RPMI8226 (cell line): ENCODE results near the gene CTNND2.

Experiments
- DNase-seq: peaks from one replicate; pipeline ENCODE4 v3.0.0-alpha.2; 2015

Gene CTNND2

DNA sequence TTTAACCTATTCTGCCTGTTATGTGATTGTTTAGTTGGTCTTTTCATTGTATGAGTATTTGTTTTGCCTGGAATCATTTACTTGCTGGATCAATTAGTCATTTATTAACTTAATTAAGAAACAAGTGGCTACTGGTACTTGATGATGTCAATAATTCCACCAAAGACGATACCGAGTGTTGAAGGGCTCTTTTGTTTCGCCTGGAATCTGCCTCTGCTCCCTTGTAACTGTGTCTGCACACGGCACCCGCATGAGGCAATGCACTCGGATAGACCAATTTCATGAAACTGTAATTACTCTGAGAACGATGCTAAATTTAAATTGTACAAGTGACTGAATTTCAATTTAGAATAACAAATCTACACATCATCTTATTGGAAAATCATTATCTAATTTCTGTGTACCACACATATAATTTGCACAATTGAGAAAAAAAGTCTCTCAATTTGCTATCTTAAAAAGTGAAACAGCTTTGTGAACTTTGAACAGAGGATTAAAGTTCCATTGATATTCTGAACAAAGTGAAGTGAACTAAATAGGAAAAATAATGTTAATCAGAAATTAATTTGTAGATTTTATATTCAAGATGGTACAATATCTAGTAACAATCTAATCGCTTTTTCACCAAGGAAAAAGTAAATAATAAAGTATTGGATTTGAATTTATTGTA, 143.2 kb downstream of the CTNND2 start:
- DNase-seq: no peak

DNA sequence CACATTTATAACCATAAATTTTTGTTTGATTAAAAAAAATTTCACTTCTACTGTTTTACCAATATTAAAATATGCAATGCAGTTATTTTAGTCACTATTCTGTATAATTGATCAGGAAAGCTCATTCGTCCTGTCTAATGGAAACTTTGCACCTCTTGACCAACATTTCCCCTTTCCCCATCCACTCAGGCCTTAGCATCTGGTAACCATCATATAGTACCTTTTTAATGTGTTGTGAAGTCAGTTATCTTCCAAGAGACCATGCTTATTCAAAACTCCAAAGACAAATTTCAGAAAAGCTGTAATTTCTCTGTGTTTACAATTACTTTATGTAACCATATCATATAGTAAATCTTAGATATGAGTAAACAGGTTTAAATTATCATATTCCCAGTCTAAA, 145.9 kb downstream of the CTNND2 start:
- DNase-seq: no peak

DNA sequence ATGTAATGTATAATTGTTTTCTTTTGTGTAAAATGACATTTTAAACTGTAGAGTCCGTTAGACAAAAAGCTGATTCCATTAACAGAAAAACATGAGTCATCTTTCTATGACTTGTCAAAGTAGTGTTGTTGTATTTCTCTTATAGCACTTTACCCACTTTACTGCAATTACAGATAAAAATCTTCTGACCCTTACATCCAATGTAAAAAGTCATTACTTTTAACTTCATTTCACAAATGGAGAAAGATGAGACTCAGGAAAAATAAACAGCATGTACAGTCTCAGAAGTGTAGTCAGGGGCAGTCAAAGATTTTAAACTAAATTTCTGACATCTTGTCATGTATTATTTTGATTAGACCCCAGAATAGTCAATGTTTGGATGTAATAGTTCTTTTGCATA, 146.6 kb downstream of the CTNND2 start:
- DNase-seq: no peak

DNA sequence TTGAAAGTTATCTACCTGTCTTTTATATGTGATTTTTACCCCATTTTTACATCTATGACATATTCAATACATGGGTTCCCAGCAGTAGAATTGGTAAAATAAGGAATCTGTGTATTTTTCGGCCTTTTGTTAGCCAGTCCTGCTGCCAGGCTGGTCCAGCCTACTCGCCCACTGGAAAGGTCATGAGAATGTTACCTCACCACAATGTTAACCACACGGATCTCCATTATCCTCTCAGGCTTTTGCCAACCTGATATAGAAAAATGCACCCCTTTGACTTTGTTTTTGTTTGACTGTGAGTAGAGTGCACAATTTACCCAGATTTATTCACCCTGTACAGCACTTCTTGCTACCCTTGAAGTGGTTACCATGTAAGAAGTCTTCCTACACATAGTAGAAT, 167.2 kb downstream of the CTNND2 start:
- no peak for DNase-seq

DNA sequence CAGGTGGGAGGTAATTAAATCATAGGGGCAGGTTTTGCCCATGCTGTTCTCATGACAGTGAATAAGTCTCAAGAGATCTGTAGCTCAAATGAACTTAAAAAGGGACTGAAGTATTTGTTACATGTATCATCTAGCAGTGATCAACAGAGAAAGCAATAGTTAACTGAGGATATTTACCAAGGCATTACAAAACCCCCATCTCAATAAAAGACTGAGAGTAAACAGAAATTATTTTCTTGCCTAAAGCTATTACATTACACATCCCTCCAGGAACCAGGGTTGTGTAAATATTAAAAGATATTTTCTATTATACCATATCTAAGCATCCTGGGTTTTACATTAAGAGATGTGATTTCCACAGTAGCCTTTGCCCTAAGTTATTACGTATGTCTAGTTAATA, 169.9 kb downstream of the CTNND2 start:
- no peak for DNase-seq

DNA sequence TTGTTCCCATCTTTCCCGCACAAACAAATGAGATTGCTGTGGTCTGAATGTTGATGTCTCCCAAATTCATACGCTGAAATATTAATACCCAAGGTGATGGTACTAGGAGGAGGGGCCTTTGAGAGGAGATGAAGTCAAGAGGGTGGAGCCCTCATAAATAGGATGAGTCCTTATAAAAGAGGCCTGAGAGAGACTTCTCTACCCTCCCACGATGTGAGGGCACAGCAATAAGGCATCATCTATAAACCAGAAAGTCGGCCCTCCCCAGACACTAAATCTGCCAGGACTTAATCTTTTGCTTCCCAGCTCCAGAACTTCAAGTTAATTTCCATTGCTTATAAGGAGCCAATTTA, 170.4 kb downstream of the CTNND2 start:
- DNase-seq: no peak

DNA sequence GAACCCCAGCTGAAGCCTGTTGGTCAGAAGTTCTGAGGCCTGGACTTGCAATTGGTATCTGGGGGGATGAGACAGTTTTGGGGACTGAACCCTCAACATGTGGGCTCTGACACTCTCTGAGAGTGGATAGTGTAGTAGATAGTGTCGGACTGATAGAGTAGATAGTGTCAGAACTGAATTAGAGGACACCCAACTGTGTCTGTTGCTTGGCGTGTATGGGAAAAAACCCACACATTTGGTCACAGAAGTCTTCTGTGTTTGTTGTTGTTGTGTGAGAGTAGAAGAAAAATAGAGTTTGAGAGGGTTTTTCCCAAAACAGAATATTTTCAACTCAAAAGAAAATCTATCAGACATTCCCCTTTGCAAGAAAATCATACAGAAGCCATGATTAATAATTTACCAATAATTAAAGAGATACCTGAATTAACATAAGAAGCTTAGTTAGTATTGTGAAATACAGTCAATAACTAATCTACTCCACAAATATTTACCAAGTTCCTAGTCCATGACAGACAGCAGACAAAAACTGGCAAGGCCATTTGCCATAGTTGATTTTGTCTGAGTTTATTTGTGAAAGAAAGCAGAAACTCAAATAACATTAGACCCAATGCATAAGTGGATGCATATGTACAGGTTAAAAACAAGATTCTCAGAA, 170.9 kb downstream of the CTNND2 start:
- no peak for DNase-seq

DNA sequence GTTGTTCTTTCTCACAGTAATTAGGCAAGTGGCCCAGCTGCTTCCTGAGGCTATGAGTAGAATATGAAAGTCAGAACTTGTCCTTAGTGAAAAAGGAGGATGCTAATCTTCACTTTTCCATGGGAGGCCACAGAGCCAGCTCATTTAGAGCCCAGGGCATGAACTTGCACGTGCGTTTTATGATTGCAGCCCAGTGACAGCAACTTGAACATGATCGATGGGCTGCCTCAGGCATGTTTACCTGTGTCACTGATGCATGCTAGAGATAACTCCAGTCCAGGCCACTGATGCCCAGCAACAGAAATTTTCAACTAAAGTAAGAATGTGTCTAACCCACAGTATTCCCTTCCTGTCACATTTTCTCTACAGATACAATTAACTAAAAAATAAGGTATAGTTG, 179.3 kb downstream of the CTNND2 start:
- no peak for DNase-seq

DNA sequence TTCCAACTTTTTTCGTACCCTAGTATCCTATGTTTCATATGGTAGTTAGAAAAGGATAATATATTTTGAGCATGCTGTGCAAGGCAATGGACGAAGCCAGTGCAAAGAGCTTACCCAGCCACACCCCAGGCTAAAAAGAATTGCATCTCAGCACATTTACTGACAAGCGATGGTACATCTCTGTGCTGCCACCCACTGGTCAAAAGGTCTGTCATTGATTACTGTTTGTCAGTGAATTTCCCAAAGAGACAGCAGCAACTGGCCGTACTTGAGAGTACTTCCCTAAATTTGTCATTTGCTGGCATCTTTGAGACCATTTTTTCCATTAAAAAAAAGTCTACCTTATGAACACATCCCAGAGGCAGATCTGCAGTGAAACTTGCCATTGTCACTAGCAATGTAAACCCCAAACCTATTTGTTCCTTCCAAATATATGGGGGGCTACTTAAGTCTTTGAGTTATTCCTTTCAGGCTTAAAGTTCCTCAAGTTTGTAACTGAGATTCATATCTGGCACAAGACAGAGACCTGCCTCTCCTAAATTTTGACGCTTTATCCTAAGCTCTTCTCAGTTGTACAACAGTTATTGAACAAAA, 184.3 kb downstream of the CTNND2 start:
- peak; percentile 63 for DNase-seq

DNA sequence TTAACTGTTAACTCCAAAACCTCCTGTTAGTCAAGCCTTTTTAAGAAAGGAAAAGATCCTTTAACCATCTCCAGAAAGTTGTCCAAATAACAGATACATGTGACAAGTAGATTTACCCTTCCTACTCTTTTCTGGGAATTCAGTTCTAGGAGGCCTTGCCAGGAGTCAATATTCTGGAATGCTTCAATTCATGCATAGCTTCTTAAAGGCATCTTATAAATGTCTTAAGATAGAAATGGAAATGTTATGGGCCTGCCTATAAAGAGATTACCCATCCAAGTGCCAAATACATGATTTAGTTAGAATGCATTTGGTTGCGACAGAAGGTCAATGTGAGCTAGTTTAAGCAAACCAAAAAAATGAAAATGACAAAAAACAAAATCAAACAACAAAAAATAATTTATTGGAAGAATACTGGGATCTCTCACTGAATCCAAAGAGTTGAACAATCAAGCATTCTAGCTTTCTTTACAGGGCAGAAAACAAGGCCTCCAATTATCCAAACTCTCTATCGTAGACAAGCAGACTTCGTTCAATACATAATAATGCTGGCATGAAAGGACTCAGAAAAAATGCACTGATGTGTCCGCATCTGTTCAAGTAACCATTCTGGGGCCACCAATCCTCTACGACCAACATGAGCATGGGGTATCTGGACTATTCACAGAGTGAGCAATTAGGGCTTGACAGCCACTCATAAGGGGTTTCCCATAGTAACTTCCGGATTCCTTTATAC, 188.6 kb downstream of the CTNND2 start:
- DNase-seq: no peak

DNA sequence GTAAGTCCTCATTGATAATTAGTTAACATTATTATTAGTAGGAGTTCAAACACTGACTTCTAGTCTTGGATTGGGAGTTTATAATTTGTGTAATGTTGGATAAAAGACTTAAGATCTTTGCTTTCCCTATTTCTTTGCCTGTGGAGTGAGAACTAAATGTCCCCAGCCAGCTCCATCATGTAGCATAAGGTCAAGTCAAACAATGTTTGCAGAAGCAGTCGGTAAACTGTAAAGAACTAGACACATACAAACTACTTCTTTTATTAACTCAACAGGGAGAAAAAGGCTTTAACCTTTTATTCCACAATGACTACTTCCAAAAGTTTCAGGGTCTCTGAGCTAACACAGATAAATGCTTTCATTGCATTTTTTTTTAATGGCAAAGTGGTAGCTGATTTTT, 192.3 kb downstream of the CTNND2 start:
- DNase-seq: no peak

DNA sequence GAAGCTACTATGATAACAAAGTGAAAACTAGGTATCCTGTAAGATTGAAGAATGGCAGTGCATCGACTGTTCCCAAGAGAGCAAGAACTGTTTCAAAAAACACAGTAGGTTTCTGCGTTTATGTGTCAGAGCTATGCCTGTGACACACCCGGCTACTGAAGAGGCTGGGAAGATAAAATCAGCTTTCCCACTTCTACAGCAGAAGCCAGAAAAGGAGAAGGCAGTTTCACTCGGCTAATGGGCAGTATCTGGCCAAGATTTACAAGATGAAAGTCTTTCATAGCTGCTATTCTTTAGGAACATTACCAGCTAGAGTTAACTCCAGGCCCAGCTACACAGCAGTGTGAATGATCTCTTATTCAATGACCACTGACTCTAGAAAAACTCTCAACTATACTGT, 195.2 kb downstream of the CTNND2 start:
- DNase-seq: no peak

DNA sequence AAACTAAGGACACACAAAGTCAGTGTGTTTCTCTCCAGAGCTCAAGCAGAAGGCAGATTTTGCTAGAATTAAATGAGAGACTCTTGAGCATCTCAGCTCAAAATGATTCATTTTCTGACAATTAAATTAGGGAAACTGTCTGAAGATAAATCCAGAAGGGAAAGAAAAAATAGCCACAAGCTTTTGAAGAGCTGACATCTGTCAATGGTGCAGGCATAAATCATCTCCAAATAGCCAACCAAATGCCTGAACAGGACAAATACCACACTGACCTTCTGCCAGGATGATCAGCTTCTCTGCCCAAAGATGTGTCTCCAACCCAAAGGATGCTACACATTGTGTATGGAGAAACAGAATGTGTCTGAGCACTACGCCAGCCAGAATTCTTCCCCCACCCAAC, 199.3 kb downstream of the CTNND2 start:
- no peak for DNase-seq

DNA sequence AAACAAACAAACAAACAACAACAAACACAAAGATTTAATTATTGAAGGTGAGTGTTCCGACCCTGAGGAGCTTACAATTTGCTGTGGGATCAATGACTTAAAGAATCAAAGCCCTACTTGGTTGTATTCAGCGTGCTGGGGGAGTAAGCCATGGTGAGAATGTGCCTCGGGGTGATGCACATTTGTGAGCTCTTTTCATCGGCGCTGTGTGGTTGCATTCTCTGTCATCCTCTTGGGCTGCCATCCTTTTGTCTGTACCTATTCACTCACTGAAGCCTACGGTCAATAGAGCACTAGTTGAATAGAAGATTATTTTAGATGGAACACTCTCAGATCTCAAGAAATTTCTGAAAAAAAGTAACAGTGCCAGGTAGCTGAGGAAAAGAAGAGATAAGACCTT, 203.9 kb downstream of the CTNND2 start:
- no peak for DNase-seq

DNA sequence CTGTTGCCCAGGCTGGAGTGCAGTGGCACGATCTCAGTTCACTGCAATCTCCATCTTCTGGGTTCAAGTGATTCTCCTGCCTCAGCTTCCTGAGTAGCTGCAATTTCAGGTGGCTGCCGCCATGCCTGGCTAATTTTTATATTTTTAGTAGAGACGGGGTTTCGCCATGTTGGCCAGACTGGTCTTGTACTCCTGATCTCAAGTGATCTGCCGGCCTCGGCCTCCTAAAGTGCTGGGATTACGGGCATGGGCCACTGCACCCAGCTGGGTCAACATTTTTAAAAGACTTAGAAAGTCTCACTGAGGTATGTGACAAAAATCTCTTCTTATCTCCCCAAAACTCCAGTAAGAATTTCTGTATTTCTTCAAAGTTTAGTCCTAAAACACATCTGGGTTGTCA, 211.6 kb downstream of the CTNND2 start:
- DNase-seq: no peak

DNA sequence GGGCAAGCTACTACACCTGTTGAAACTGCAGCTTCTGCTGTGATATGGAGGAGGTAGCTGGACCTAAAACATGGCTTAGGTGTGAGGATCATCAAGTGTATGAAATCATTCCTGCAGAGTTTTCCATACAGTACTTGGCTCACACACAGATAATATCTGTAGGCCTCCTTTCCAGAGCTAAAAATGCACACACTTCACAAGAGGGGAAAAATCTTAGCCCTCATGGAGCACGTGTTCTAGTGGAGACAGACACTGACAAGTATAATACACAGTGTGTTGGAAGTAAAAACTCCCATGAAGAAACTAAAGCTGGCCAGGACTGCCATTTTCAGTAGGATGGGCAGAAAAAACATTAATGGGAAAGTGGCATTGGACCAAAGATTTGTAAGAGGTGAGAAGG, 216.7 kb downstream of the CTNND2 start:
- no peak for DNase-seq

DNA sequence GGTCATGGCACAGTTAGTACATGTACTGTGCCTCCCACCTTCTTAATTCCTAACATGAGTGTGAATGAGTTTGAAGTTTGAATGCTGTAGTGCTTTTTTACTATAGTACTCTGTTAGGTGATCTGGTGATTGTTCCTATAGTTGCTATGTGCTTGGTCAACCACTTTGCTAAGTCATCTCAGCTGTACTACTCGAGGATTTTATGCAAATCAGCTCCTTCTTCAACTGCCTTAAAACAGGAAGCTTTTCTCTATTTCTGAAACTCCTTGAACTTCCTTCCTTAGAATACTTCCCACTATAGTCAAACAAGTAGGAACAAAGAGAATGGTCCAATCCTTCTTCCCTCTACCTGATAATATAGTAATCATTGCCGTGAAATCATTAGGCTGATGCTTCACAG, 219.6 kb downstream of the CTNND2 start:
- DNase-seq: no peak

DNA sequence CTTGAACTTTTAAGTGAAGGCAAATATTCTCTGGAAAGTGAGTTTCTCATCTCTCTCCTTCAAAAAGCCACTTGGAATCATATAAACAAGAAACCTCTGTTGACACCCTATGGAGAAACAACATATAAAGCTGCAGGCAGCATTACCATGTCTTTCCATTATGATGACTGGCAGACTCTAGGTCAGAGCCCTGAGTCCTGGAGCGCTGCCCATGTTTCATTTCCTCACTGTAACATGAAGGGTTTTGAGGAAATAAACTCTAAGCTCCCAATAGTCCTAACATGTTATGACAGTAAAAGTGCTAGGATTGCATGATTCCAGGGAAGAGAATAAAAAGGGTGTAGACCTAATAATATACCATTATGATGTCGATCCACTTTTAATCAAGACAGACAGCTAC, 220.6 kb downstream of the CTNND2 start:
- peak; percentile 60 for DNase-seq

DNA sequence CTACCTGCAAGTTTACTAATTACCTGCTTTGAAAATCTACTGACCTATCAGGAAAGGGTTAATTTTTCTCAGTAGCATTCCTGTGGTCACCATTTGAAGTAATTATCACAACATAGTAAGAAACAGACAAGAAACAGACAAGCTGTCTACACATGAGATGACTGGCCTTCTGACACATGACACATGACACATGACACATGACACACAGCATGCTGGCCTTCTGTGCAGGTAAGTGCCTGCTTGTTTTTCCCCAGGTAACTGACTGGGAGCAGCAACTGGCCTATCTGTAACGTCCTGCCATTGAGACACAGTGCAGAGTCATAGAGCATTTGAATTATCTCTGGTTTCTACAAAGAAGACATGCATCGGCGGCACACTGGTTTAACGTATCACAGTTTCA, 222.4 kb downstream of the CTNND2 start:
- no peak for DNase-seq

DNA sequence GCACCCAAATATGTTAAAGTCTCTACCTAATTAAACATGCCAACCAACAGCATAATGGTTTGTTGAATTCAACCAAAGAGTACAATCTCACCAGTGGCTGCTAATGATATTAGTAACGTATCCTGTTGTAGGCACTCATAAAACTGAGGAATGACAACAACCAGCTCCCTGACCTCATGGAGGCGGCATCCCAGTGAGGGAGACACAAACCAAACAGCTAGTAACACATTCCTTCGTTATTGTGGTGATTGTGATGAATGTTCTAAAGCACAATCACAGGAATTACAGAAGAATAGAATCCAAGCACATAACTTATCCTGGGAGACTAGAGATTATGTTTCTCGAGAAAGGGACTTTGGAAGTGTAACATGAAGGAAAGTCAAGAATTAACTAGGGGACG, 224.6 kb downstream of the CTNND2 start:
- DNase-seq: no peak

DNA sequence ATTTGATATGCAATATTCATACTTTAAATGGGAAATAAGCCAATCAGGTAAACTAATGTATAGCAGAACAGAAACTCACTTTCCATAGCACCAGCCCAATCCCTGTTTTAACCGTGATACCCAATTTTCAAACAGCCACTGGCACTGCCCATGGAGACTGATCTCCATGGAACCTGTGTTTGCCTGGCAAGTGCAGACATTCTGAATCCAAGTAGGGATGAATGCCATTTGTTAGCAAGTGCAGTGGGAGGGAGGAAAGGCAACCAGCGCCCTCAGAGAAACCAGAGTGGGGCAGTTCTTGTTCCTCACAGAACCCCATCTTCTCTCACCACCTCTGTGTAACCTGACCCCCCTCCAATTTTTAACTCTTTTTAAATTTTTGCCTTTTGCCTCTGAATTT, 229.1 kb downstream of the CTNND2 start:
- DNase-seq: no peak

DNA sequence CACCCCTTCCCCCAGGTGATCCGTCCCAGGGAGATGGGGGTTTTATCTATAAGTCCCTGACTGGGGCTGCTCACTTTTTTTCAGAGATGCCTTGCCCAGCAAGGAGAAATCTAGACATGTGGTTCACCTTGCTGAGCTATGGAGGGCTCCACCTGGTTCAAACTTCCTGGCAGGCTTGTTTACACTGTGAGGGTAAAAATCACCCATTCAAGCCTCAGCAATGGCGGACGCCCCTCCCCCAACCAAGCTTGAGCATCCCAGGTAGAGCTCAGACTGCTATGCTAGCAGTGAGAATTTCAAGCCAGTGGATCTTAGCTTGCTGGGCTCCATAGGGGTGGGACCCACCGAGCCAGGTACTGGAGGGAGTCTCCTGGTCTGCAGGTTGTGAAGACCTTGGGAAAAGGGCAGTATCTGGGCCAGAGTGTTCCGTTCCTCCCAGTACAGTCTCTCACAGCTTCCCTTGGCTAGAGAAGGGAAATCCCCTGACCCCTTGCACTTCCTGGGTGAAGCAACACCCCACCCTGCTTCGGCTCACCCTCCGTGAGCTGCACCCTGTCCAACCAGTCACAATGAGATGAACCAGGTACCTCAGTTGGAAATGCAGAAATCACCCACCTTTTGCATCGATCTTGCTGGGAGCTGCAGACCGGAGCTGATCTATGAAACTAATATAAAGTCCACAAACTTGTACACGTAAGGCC, 231.7 kb downstream of the CTNND2 start:
- DNase-seq: no peak

DNA sequence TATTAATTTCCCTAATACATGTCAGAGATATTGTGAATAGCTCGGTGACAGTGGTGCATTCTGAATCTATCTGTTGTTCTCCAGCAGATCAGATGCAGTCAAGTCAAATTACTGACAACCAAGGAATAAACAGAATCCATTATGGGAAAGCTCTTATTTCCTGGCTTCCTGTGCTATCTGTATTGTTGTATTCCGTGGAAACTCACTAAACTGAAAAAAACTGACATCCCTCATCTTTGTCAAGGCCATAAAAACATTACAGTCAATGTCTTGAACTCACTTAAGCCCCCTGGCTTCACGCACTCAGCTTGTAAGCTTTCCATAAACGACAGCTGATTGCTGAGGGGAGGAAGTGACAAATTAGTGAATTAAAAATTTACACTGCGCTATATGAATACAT, 245.9 kb downstream of the CTNND2 start:
- DNase-seq: no peak

DNA sequence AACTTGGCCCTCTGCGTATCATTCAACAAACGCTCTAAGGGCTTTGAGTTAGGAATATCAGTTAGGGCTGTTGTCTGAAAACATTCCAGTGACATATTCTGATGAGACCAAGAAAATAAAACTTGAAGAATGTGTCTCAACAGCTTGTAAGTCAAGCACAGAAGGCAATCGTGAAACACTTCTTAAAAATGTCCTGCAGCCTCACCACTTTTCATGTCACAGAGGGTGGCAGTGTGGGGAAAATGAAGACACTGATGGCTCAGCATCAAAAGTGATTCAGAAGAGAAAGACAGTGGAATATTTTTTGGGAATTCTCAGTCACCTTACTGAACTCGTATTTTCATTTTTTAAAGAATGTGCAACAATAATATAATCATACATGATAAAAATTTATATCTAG, 247.3 kb downstream of the CTNND2 start:
- DNase-seq: no peak
